Liver (tissue), 9 donors: Measurements from ENCODE around the gene RAPGEF1. TPM values are rescaled to one million over a fixed set of nuclear protein-coding genes. Genes with fewer than 3 reads are reported as not detected.

Experiments used
- DNase-seq: peaks from one replicate; pipeline ENCODE4 v3.0.0-alpha.2; 2017; ENCODE audit warnings: low spot score
- H3K27ac ChIP-seq, 2 donors: one replicate each; pipeline ENCODE4 v1.7.0; 2013; ENCODE audit warnings: inconsistent platforms in 2 of 2, low read length in 2 of 2, control low read depth in 1 of 2, low read depth in 1 of 2, mild to moderate bottlenecking in 1 of 2
- H3K27me3 ChIP-seq, 4 donors: one replicate each; pipeline versions ENCODE4 v1.6.1 to v1.7.0; 2013; ENCODE audit warnings: low read length in 3 of 4, inconsistent platforms in 1 of 4, mild to moderate bottlenecking in 1 of 4, moderate library complexity in 1 of 4; ENCODE audit not compliant: control insufficient read depth in 4 of 4, insufficient read depth in 4 of 4
- H3K36me3 ChIP-seq, 4 donors: one replicate each; pipeline versions ENCODE4 v1.6.1 to v1.7.0; 2013; ENCODE audit warnings: low read length in 3 of 4, mild to moderate bottlenecking in 3 of 4, low read depth in 1 of 4, moderate library complexity in 1 of 4; ENCODE audit not compliant: control insufficient read depth in 4 of 4, insufficient read depth in 3 of 4
- H3K4me1 ChIP-seq, 4 donors: one replicate each; pipeline versions ENCODE4 v1.6.1 to v1.7.0; 2013; ENCODE audit warnings: low read length in 3 of 4, mild to moderate bottlenecking in 3 of 4, moderate library complexity in 1 of 4; ENCODE audit not compliant: control insufficient read depth in 4 of 4, insufficient read depth in 4 of 4
- H3K4me3 ChIP-seq, 3 donors: one replicate each; pipeline versions ENCODE4 v1.6.1 to v1.7.0; 2013; ENCODE audit warnings: low read length in 3 of 3, control low read depth in 1 of 3, low read depth in 1 of 3, mild to moderate bottlenecking in 1 of 3
- H3K9ac ChIP-seq, 2 donors: one replicate each; pipeline ENCODE4 v1.7.0; 2013; ENCODE audit warnings: low read length in 2 of 2, mild to moderate bottlenecking in 2 of 2, moderate library complexity in 2 of 2, control low read depth in 1 of 2, low read depth in 1 of 2
- H3K9me3 ChIP-seq, 4 donors: one replicate each; pipeline versions ENCODE4 v1.6.1 to v1.7.0; 2013; ENCODE audit warnings: low read length in 3 of 4; ENCODE audit not compliant: control insufficient read depth in 4 of 4
- ATF3 ChIP-seq: IDR thresholded peaks from 2 replicates; pipeline ENCODE4 v1.6.1; 2016; ENCODE audit warnings: antibody characterized with exemption
- CTCF ChIP-seq: fragments of 150-350 bp; IDR thresholded peaks from 2 replicates; pipeline ENCODE4 v1.5.1; 2017; ENCODE audit warnings: improper control_type of control experiment, low read depth, low read length; ENCODE audit not compliant: missing input control
- EGR1 ChIP-seq, 2 donors: IDR thresholded peaks; 2 replicates each; pipeline ENCODE4 v1.6.1; 2016 to 2018; ENCODE audit warnings: antibody characterized with exemption in 2 of 2, low read depth in 2 of 2
- GABPA ChIP-seq, 2 donors: IDR thresholded peaks in 1 of 2; conservative IDR thresholded peaks in 1 of 2; 2 replicates each; pipeline ENCODE4 v1.6.1; 2016; ENCODE audit warnings: antibody characterized with exemption in 2 of 2, mild to moderate bottlenecking in 1 of 2, moderate library complexity in 1 of 2
- MAX ChIP-seq: IDR thresholded peaks from 2 replicates; pipeline ENCODE4 v1.6.1; 2016; ENCODE audit warnings: antibody characterized with exemption
- NR2F2 ChIP-seq: IDR thresholded peaks from 2 replicates; pipeline ENCODE4 v1.6.1; 2016; ENCODE audit warnings: antibody characterized with exemption
- RAD21 ChIP-seq, 2 donors: IDR thresholded peaks; 2 replicates each; pipeline ENCODE4 v1.6.1; 2016; ENCODE audit warnings: antibody characterized with exemption in 2 of 2, mild to moderate bottlenecking in 2 of 2
- REST ChIP-seq: IDR thresholded peaks from 2 replicates; pipeline ENCODE4 v1.6.1; 2016; ENCODE audit warnings: antibody characterized with exemption, mild to moderate bottlenecking
- SP1 ChIP-seq: IDR thresholded peaks from 2 replicates; pipeline ENCODE4 v1.6.1; 2018; ENCODE audit warnings: antibody characterized with exemption, mild to moderate bottlenecking
- ZBTB33 ChIP-seq: IDR thresholded peaks from 2 replicates; pipeline ENCODE4 v1.6.1; 2016; ENCODE audit warnings: antibody characterized with exemption
- WGBS: extraction: QIAGEN DNeasy Blood & Tissue Kit; methylation state at CpG from one replicate; pipeline ENCODE4 v1.1.7; 2013; 5-methylcytosine and 5-hydroxymethylcytosine counted together
- polyA plus RNA-seq, 2 donors: library from polyadenylated mRNA; stranded (reverse) in 1 of 2; unstranded in 1 of 2; fragments of 200-250 nt in 1 of 2; fragments of >200 nt in 1 of 2; fragmentation: Nextera tagmentation in 1 of 2; extraction: Ambion mirVana in 1 of 2; gene quantifications; one replicate each; pipeline versions ENCODE4 v1.2.1 to v1.2.3, GENCODE V29; 2013 to 2015
- total RNA-seq, 2 donors: library from RNA; depleted of rRNA; stranded (reverse); fragments of >200 nt; gene quantifications; one replicate each; pipeline ENCODE4 v1.2.3, GENCODE V29; 2014
- donor health status: healthy.
- donor health status: healthy.
- donor health status: healthy.
- donor health status: healthy.
- donor health status: healthy.

RAPGEF1 gene
- total and polyA plus RNA-seq, 4 donors: 5.6 to 19.7 (median 16.8) TPM

- H3K9ac ChIP-seq: no peak overlapping the region
- peaks cover 3 to 8% (median 5%) of the 10 kb centered on the region in 4 donors for H3K4me1 ChIP-seq
- no peak overlapping the region for H3K4me3 ChIP-seq
- TF ChIP-seq ATF3: no peak
- no peaks in the 10 kb centered on the region for H3K9me3 ChIP-seq
- H3K27ac ChIP-seq: peak overlapping the region in 1 of 2 donors; percentile 29
- no peaks in the 10 kb centered on the region for H3K36me3 ChIP-seq
- 81% methylated on average over 9 of the region's 9 CpGs for WGBS
- no peak for DNase-seq
- no peaks in the 10 kb centered on the region for H3K27me3 ChIP-seq
Observed at GRCh38 chr9:131714821-131715220, 25.1 kb downstream of the RAPGEF1 start.

GRCh38 chr9:131714161-131714646 lies 25.7 kb downstream of the RAPGEF1 start:
- WGBS: 77% methylated on average over 10 of the region's 10 CpGs
- H3K27ac ChIP-seq: peak overlapping the region in 1 of 2 donors; percentile 17
- DNase-seq: no peak
- no peaks in the 10 kb centered on the region for H3K9me3 ChIP-seq
- peaks cover 3 to 8% (median 5%) of the 10 kb centered on the region in 4 donors for H3K4me1 ChIP-seq
- no peaks in the 10 kb centered on the region for H3K27me3 ChIP-seq
- no peak overlapping the region for H3K4me3 ChIP-seq
- H3K36me3 ChIP-seq: no peaks in the 10 kb centered on the region
- peak; percentile 64 for TF ChIP-seq NR2F2
- TF ChIP-seq ZBTB33: no peak
- TF ChIP-seq SP1: peak; percentile 44
- no peak for TF ChIP-seq GABPA (IDR thresholded peaks at IDR 0.05 in 1 of 2, conservative IDR thresholded peaks at IDR 0.05 in 1 of 2)
- no peak for TF ChIP-seq ATF3
- peak in 1 of 2 donors; percentile 29 for TF ChIP-seq RAD21 (IDR thresholded peaks at IDR 0.05)
- no peak for TF ChIP-seq EGR1 (IDR thresholded peaks at IDR 0.05; ENCODE audit: low read depth in 2 of 2)
- H3K9ac ChIP-seq: no peak overlapping the region

- TF ChIP-seq CTCF: no peak
- no peak for TF ChIP-seq REST
- TF ChIP-seq MAX: no peak
- Histone ChIP-seq H3K36me3 (no peaks in the 10 kb centered on the region), H3K27ac (peak overlapping the region in 1 of 2 donors; percentile 22), H3K4me1 (peaks cover 9 to 13% (median 10%) of the 10 kb centered on the region in 4 donors), H3K9ac (no peak overlapping the region), H3K27me3 (no peaks in the 10 kb centered on the region), H3K4me3 (no peak overlapping the region), H3K9me3 (no peaks in the 10 kb centered on the region)
- DNase-seq: no peak
- 95% methylated on average over 8 of the region's 8 CpGs for WGBS
Observed at GRCh38 chr9:131713016-131713415, 26.9 kb downstream of the RAPGEF1 start.
